GM19468 (cell line): ENCODE results near the gene FUBP3.

Source experiments
- ATAC-seq: cut with Tn5 transposase; IDR thresholded peaks from one replicate; pipeline ENCODE4 v1.9.1; 2021; ENCODE audit warnings: mild to moderate bottlenecking, moderate library complexity, moderate number of reproducible peaks; ENCODE audit not compliant: unreplicated experiment; ENCODE audit errors: extremely low read depth

The FUBP3 gene

DNA sequence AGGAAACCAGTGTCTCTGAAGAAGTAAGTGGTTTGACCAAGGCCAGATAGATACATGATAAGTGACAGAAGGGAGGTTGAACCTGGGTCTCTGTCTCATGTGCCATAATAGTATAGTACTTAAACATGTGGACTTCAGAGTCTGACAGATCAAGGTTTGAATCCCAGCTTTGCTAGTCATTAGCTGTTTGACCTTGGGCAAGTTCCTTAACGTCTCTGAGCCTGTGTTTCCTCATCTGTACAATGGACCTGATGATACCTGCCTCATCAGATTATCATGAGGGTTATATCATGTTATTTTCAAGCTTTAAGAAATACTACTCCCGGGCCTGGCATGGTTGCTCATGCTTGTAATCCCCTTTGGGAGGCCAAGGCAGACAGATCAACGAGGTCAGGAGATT, 24.9 kb downstream of the FUBP3 start:
- ATAC-seq, result no peak

DNA sequence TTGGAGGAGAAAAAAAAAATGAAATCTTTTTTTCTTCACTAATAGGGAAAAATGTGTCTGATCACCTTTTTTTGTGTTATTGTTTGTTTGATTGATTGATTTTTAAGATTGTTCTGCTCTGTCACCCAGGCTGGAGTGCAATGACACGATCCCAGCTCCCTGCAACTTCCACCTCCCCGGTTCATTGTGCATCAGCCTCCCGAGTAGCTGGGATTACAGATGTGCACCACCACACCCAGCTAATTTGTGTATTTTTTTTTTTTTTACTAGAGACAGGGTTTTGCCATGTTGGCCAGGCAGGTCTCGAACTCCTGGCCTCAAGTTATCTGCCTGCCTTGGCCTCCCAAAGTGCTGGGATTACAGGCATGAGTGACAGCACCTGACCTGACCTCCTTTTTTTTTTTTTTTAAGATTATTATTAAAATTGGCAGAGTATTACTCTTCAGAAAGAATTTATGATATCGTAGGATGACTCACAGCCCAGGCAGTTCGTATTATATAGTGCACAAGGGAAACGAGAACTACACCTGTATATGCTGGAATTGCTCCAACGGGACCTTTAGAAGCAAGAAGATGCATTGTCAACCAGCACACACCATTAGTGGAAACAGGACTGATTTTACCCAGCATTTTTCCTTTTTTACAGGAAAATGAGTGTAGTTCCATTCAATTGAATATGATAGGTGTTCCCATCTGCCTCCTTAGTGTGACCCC, 27.7 kb downstream of the FUBP3 start:
- no peak for ATAC-seq

DNA sequence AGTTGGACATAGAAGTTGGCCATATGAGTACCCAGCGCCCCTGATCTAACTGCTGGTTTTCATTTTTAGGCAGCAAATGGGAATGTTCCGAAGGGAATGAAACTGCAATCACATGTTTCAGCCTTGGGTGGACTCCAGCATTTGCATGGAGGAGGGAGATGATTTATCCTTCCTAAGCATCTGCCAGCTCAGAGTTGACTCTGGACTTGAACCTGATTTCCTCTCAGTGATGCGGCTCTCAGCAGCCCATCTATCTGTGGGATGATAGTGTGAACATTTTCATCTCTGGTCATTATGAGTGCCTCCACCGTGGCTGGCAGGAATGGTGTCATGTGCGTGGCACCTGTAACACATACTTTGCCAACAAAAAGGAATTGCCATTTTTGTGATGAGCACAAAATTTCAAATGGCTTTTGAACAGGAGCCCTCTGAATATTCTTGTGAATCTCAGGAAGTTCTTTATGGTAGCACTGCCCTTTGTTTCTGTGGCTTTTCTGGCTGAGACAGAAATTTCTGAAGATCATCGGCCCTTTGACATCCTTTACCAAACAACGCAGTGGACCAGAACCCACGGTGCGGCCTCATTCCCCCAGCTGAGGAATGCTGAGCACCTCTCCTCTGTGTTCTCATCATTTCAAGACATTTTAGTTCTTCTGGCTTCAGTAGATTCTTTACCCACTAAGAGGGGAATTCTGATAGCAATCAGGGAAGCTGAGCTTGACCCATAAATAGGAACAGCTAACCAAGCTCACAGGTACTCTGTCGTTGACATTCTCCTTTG, 28.5 kb downstream of the FUBP3 start:
- ATAC-seq, result no peak

DNA sequence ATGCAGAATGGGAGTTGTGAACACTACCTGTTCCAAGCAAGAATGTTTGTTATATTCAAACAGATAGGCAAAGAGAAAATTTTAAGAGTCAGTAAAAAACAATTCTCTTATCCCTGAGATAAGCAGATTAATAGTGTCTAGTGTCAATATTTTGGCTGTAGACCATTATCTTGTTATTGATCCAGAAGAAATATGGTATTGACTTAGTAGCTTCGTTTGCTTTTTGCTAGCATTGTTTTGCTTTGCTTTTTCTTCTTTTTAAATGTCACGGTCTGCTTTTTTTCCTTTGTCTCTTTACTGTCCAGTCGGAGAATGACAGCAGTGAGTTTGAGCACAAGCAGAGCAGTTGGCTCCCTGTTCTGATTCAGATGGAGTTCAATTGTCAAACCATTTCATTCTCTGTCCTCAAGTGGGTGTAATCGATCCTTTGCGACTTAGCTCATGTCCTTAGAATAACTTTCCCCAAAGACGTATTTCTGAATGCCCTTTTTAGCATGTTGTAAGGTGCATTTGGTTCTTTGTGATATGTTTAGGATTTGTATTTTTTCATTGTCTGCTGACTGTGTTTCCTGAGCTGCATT, 29.3 kb downstream of the FUBP3 start:
- ATAC-seq, result no peak

DNA sequence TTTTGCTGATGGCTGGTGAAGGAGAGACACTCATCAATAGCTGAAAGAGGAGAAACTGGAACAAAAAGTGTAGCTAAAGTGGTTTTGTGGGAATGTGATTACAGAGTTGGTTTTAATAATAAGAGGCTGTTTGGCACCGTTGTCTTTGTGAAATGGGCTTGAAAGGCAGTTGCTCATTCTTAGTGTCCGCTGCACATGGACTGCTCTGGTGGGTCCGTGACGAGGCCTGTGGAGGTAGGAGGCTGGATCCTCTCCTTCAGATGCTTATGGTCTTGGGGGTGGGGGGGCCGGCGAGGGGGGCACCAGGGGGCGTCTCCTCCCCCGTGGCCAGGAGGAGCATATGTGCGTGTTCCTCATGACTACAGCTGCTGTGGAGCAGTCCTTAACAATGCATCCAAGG, 29.8 kb downstream of the FUBP3 start:
- ATAC-seq, result no peak

DNA sequence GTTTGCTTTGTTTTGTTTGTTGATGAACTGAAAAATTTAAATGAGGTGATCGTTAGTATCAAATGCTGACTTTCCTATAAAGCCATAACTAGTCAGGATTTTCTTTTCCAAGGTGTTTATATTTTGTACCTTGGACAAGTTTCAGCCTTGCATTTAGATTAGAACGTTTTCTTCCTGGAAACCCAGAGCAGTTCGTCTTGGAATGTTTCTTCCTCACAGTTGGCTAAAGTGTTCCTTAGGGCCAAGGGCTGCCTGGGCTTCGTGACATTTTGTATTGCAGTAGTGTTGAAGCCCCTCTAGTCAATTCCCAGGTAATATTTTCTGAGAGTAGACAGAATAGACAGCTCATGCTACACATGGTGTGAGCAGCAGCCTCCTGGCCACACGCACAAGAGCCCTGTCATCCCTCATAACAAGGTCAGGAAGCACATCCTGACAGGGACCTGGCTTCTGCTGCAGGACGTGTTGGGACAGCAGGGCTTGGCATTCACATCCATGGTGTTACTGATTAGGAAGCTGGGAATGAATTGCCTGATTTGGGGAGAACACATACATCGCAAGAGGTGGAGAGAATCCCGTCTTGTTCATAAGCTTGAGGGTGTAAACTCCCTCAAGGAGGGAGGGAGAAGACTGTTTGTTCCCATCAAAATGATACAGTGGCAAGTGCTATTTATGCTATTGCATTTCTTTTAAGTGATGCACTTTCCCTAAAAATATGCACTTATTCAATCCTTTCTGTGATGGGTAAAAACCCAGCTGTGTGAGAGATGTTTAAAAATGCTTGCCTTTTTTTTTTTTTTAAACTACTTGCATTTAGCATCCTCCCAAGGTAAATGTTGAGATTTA, 31.7 kb downstream of the FUBP3 start:
- ATAC-seq, result no peak

DNA sequence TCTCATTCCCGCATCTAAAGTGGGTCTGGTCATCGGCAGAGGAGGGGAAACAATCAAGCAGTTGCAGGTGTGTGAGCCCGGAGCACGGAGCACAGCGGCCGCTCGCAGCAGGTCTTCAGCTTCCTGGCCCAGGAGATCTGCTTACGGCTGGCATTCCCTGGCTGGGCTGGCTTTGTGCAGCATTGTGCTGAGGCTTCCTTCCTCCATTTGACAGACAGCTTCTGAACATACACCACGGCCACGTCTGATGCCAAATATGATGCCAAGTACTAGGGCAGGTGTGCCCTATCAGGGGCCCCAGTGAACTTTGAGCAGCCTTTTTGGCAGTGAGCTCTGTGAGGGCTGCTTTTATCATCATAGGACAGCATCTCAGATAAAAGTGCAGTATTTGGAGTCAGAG, 37.1 kb downstream of the FUBP3 start:
- no peak for ATAC-seq

DNA sequence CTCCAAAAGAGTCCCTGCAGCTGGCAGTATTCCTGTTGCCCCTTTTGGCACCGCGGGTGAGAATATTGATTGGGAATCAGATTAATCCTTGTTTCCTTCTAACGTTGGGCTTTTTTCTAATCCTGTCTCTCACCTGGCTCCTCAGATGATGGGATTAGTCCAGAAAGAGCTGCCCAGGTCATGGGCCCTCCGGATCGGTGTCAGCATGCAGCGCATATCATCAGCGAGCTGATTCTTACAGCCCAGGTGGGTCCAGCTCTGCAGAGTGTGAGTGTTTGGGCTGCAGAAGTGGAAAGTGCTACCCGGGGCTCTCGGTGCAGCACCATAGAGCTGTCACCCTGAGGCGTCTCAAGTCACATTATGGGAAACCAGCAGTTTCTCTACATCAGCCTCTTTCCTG, 44.1 kb downstream of the FUBP3 start:
- ATAC-seq, result no peak

DNA sequence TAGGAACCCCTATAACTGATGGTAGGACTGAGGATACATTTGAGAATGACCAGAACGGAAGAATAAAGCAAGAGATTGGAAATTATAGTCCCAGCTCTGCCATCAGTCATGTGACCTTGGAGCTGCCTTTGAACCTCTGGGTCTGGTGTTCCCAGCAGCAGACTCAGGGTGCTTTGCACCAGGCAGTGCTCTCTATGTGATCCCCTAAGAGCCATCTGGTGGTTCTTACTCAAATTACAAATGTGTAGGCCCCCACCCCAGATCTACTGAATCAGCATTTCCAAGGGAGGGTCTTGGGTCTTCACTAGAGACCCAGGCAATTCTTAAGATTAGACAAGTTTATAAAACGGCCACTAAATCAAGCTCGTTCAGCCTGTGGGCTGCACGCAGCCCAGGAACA, 44.8 kb downstream of the FUBP3 start:
- no peak for ATAC-seq

DNA sequence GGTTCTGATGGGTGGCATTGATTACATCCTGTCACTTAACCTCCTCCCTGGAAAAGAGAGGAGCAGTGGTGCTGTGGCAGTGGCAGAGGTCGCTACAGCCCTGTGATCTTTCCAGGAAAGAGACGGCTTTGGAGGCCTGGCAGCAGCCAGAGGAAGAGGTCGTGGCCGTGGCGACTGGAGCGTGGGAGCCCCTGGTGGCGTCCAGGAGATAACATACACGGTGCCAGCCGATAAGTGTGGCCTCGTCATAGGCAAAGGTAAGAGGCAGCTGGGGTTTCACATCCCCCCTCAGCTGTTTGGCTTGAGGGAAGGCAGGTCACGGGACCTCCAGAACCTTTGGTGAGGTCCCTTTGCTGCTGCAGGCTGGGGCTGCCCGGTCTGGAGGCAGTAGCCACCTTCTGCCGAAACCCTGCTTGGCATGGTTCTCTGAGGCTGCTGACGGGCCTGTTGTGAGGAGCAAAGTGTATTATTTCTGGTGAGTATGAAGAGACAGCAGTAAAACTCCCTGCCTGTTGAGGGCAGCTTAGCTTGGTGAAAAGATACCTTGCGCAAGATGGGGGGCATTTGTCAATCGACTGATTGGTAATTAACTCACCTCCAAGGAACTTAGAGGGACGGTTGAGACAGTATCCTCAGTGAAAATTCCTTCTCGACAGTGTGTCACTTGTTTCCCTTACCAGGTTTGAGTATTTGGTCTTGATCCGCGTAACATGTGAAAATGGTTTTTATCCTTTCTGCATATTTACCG, 47.0 kb downstream of the FUBP3 start:
- ATAC-seq, result no peak

DNA sequence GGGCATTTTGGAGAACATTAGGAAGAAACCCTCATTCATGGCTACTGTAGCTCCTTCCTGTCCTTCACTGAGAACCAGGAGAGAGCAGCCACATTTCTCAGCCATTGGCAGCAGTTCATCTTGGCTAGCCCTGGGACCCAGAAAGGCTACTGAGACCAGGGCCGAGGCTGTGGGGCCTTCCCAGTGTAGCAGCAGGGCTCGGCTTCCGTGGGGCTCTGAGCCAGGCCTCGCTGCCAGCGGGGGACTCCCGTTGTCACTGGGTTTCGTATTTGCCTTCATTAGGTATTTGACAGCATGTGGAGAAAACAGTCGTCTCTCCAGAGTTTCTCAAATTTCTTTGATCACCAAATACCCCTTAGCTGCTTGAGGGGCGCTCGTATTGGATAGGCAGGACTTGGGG, 47.7 kb downstream of the FUBP3 start:
- no peak for ATAC-seq

DNA sequence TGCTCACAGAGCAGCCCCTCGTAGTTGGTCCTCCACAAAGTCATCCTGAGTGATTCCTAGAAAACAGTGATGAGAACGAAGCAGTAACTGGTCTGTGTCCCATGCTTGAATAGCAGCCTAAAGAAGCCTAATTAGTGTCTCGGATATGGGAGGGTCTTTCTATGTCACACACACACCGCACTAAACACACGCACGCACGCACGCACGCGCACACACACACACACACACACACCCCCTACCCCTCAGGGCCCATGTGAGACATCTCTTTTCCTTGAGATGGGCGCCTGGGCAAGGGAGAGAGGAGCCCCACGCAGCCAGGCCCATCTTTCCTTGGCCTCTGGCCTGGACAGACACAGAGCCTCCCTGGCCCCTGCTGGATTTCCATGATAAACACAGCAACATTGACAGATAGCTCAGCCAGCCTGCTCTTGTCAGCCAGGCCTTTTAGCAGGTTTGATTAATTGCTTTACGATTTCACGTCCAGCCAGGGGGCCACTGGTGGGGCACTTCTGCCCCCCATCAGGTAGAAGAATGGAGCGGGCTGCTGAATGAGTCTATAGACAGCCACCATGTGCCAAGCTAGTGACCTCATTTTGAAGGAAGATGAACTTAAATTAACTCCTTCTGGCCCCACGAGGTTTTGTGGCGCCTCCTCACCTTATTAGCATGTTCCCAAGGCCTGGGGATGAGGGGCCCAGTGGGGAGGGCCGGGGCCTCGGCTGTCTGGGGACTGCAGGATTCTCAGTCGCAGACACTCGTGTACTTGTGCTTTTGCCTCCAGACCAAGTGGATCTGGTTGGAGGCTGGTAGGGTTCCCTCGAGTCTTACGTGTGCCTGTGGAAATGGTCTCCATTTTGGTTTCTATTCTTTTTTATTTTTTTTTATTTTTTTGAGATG, 48.8 kb downstream of the FUBP3 start:
- ATAC-seq, result no peak

DNA sequence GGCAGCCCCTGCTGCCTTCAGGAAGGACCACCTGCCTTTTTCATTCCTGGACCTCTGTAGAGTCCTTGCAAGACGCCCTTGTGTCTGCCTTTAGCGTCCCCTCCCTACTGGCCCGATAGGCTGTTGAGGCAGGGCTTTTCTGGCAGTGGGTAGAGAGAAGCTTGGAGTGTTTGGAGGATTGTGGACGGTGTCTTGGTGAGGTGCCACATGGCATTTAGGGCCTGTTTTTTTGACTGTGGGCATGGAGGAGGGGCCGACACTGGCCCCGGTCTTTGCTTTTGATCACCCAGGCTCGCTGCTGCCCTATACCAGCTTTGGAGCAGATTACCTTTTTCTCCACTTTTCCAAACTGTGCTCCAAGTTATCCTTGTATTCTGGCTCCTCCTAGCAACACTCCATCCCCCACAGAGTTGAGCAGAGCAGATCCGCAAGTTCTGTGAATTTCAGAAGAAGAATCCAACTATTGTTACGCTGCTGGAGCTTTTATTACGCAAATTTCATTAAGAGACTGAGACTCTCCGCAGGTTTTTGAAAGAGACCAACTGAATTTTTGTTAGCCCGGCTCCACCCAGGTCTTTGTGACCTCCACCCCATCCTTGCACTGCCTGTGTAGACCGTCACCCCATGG, 50.2 kb downstream of the FUBP3 start:
- ATAC-seq, result no peak

DNA sequence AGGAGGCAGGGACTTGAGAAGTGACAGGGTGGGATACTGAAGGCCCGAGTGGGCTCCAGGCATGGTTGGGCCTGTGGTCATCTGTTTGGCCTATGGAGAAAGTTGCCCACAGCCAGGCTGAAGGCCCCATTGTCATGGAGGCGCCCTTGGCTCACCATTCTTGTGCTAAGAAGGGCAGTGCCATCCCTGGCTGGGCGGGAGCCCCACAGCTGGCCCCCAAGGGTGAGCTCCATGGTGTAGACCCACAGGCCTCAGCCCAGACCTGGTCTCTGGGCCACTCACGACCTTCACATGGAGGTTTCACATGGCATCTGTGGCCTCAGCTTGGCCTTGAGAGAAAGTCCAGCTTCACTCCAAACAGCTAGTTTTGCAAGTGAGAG, 50.7 kb downstream of the FUBP3 start:
- no peak for ATAC-seq

DNA sequence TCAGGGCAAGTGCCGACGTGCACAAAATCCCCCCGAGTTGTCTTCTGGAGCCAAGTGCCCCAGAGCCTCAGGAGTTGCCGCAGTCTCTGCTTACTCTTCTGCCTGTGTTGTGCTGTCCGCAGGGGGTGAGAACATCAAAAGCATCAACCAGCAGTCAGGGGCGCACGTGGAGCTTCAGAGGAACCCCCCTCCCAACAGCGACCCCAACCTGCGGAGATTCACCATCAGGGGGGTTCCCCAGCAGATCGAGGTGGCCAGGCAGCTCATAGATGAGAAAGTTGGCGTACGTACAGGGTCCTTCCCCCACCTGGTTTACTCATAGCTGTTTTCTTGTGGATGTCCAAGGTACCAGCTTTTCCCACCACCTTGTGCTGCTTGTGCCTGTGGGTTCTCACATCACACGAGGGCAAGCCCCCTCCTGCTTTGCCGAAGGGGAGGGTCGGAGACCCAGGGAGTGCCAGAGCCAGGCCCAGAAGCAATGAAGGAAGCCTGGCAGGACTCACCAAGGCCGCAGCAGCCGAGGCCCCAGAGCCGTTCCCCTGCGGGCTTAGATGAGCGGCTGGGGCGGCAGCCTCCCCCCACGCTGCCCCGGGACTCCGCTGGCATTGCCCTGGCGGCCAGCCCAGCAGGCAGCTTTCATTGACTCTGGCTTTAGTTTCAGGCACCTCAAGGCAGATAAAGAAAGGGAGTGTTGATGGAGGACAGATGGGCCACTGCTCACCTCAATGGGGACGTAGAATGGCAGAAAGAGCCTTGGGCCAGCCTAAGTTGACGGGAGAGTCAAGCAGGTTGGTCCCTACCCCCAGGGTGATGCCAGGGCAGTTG, 51.3 kb downstream of the FUBP3 start:
- ATAC-seq, result no peak

DNA sequence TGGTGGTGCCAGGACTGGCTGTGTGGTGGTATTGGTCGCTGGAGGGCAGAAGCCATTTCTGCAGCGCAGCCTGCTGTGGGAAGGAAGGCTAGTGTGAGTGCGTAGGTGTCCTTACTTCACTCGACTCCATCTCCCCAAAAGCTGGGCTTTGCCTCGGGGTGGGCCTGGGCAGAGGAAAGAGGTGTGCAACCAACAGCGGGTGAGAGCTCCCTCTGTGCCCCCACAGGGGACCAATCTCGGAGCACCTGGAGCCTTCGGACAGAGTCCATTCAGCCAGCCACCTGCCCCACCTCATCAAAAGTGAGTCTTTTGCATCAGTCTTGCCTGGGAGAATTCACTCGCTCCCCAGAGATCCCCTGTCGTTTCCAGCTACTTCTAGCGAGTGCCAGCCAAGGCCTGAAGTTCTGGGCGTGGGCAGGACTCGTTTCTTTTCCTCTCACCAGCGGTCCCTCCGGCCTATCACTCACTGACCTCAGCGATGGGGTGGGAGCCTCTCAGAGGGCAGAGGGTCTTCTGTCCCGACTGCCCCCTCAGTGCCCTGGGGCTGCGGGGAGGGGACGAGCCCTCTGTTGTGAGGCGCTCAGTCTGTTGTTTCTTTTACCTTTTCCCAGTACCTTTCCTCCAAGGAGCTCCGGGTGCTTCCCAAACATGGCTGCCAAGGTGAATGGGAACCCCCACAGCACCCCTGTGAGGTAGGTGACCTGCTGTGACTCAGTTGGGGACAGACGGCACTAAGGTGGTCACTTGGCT, 52.1 kb downstream of the FUBP3 start:
- ATAC-seq, result no peak

DNA sequence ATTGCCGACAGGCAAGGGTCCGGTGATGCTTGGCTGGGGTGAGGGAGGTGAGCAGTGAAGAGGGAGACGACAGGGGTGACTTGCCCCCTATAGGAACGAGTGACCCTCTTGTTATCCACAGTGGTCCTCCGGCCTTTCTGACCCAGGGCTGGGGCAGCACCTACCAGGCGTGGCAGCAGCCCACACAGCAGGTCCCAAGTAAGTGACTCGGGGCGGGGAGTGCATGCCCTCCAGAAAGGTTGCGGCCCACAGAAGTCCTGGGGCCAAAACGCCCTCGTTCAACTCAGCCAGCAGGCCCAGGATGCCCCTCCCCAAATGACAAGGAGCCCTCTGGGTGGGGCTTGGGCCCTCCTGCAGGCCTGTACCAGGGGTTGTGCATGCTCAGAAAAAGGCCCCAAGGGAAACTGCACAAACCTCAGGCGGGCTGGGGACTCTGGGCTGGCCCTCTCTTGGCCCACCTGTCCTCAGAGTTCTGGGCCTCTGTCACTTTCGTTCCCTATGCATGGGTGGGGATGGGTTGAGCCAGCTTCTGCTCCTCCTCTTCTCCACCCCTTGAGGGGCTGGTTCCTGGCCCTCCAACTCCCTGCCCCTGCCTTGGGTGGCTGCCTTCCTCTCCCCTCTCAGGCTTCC, 52.8 kb downstream of the FUBP3 start:
- ATAC-seq, result no peak
